ENCODE results near the gene ZNF287. TPM values are rescaled to one million over a fixed set of nuclear protein-coding genes. Genes with fewer than 3 reads are reported as not detected.

The ZNF287 gene
- total and polyA plus RNA-seq, 4 donors = 7.3 to 18.7 (median 14.3) TPM

Other genes starting within 250 kb of the ZNF287 start
- gene CENPV, start 215.7 kb downstream of the ZNF287 start, total RNA-seq = 10 to 100 TPM; 33.7 to 71.2 TPM
- gene CENPV, start 215.7 kb downstream of the ZNF287 start, polyA plus RNA-seq (ENCODE audit: insufficient read length in 2 of 2) = 100 to 1,000 TPM; 122 to 130 TPM
- gene UBB, start 188.1 kb downstream of the ZNF287 start, total RNA-seq = 1,000 to 10,000 TPM; 2,583 to 2,831 TPM
- gene UBB, start 188.1 kb downstream of the ZNF287 start, polyA plus RNA-seq (ENCODE audit: insufficient read length in 2 of 2) = 1,000 to 10,000 TPM; 2,014 to 2,059 TPM
- 10 to 100 TPM in 1 of 2 donors, 1 to 10 TPM in 1; 4.5 to 19.3 TPM for gene TRPV2, start 153.6 kb downstream of the ZNF287 start, total RNA-seq
- gene TRPV2, start 153.6 kb downstream of the ZNF287 start, polyA plus RNA-seq (ENCODE audit: insufficient read length in 2 of 2) = 10 to 100 TPM; 16.5 to 17.2 TPM
- gene LRRC75A, start 77.0 kb downstream of the ZNF287 start, total RNA-seq = 1 to 10 TPM; 6.1 to 6.9 TPM
- 10 to 100 TPM; 12.0 to 12.9 TPM for gene LRRC75A, start 77.0 kb downstream of the ZNF287 start, polyA plus RNA-seq (ENCODE audit: insufficient read length in 2 of 2)
- 10 to 100 TPM; 15.9 to 19.3 TPM for gene ZNF624, start 84.6 kb upstream of the ZNF287 start, total RNA-seq
- 10 to 100 TPM in 1 of 2 donors, 1 to 10 TPM in 1; 7.5 to 12.3 TPM for gene ZNF624, start 84.6 kb upstream of the ZNF287 start, polyA plus RNA-seq (ENCODE audit: insufficient read length in 2 of 2)
- gene CCDC144A, start 121.0 kb upstream of the ZNF287 start, total RNA-seq = 10 to 100 TPM; 10.0 to 13.7 TPM
- 1 to 10 TPM; 1.8 to 6.3 TPM for gene CCDC144A, start 121.0 kb upstream of the ZNF287 start, polyA plus RNA-seq (ENCODE audit: insufficient read length in 2 of 2)